DOHH2 (cell line): Measurements from ENCODE around the gene TRIM38.
"Not testable (repeated sequence)": the region's sequence is repeated elsewhere in the genome, so short reads cannot be mapped to it uniquely, and the experiment has no call there.

Experiments
- EZH2phosphoT487 ChIP-seq: fragments of 200-600 bp; sonication (generic); IDR thresholded peaks from 2 replicates; pipeline ENCODE4 v1.6.1; 2017; ENCODE audit warnings: borderline replicate concordance, mild to moderate bottlenecking, antibody characterized with exemption, low read length, moderate library complexity, mixed read lengths
- TF ChIP-seq, protein P1 (sequence below): fragments of 200-600 bp; sonication (generic); IDR thresholded peaks from one replicate; pipeline ENCODE4 v1.5.1; 2014; ENCODE audit warnings: antibody characterized with exemption, mild to moderate bottlenecking, low read depth, low read length; ENCODE audit not compliant: poor library complexity, severe bottlenecking

- TF ChIP-seq, protein P1, sequence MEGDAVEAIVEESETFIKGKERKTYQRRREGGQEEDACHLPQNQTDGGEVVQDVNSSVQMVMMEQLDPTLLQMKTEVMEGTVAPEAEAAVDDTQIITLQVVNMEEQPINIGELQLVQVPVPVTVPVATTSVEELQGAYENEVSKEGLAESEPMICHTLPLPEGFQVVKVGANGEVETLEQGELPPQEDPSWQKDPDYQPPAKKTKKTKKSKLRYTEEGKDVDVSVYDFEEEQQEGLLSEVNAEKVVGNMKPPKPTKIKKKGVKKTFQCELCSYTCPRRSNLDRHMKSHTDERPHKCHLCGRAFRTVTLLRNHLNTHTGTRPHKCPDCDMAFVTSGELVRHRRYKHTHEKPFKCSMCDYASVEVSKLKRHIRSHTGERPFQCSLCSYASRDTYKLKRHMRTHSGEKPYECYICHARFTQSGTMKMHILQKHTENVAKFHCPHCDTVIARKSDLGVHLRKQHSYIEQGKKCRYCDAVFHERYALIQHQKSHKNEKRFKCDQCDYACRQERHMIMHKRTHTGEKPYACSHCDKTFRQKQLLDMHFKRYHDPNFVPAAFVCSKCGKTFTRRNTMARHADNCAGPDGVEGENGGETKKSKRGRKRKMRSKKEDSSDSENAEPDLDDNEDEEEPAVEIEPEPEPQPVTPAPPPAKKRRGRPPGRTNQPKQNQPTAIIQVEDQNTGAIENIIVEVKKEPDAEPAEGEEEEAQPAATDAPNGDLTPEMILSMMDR, result not testable (repeated sequence)
- TF ChIP-seq EZH2phosphoT487, result not testable (repeated sequence)
These were observed 32.8 kb upstream of the TRIM38 start for GRCh38 chr6:25929785-25930184.
